Measurements from ENCODE around the gene FSD2.

DNA sequence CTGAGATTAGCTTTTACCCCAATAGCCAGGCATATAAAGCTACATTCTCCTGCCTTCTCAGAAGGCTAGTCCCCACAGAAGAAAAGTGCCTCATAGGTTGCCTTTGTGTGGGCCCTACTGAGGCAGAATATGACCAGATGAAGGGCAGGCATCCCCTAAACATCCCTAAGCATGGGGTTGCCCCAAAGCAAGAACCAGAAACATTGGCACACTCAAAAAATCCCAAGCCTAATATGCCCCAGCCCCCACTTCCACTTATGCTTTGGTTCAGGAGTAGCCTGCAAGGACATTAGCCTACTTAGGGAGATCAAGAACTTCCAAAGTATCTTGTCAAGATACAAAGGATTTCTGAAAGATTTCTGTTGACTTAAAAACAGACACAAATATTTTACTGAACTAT, 33.3 kb upstream of the FSD2 start:
- TF ChIP-seq, protein P1, sequence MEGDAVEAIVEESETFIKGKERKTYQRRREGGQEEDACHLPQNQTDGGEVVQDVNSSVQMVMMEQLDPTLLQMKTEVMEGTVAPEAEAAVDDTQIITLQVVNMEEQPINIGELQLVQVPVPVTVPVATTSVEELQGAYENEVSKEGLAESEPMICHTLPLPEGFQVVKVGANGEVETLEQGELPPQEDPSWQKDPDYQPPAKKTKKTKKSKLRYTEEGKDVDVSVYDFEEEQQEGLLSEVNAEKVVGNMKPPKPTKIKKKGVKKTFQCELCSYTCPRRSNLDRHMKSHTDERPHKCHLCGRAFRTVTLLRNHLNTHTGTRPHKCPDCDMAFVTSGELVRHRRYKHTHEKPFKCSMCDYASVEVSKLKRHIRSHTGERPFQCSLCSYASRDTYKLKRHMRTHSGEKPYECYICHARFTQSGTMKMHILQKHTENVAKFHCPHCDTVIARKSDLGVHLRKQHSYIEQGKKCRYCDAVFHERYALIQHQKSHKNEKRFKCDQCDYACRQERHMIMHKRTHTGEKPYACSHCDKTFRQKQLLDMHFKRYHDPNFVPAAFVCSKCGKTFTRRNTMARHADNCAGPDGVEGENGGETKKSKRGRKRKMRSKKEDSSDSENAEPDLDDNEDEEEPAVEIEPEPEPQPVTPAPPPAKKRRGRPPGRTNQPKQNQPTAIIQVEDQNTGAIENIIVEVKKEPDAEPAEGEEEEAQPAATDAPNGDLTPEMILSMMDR (IDR thresholded peaks at IDR 0.05; ENCODE audit: low read length) = no peak
- no peak for TF ChIP-seq EZH2 (optimal IDR thresholded peaks at IDR 0.05; ENCODE audit: low read depth, low read length)
